ENCODE measurements around the gene NSG1. TPM values are rescaled to one million over a fixed set of nuclear protein-coding genes. Genes with fewer than 3 reads are reported as not detected.

NSG1 gene
- polyA plus RNA-seq, 1 of the 3 experiments (the other 2 are of a cell fraction): 11.4 TPM

GRCh38 chr4:4436244-4436823 lies 49.4 kb downstream of the NSG1 start:
- H3K27ac ChIP-seq (ENCODE audit: low read depth in 2 of 2, low read length in 1 of 2): no peak overlapping the region
- H3K9me3 ChIP-seq: no peaks in the 10 kb centered on the region
- H3K79me2 ChIP-seq (ENCODE audit: insufficient read depth): no peaks in the 10 kb centered on the region
- no peaks in the 10 kb centered on the region for H3F3A ChIP-seq (replicated peaks; ENCODE audit: insufficient read depth)
- H3K4me2 ChIP-seq: no peak overlapping the region
- ChIA-PET CTCF (interaction anchor here (1.4 kb wide), 1 partner anchor 11 kb away, joined by 3 read pairs; no protein-coding TSS in a partner anchor), POLR2A (no interaction called here)
- peaks cover 16 to 22% of the 10 kb centered on the region in 2 experiments for H3K36me3 ChIP-seq (replicated peaks in 1 of 2; ENCODE audit: control insufficient read depth in 1 of 2, insufficient read depth in 2 of 2, low read length in 1 of 2)
- H4K20me1 ChIP-seq (ENCODE audit: insufficient read depth): no peaks in the 10 kb centered on the region
- TF ChIP-seq RAD21 (IDR thresholded peaks at IDR 0.05; ENCODE audit: low read length): no peak
- no peak for TF ChIP-seq MXI1 (IDR thresholded peaks at IDR 0.05; ENCODE audit: low read depth, low read length)
- peaks cover 0 to 3% of the 10 kb centered on the region in 2 experiments; a peak in 1 of 4 replicates for H3K4me1 ChIP-seq (ENCODE audit: control insufficient read depth in 1 of 2, insufficient read depth in 2 of 2, low read depth in 1 of 2, low read length in 1 of 2)
- no peaks in the 10 kb centered on the region for H3K27me3 ChIP-seq (ENCODE audit: insufficient read depth)
- H3K9ac ChIP-seq: no peak overlapping the region
- DNase-seq: no peak
- no peaks in the 10 kb centered on the region for H3K9me2 ChIP-seq
- no peak overlapping the region for H2AFZ ChIP-seq (ENCODE audit: low read depth)
- 75% methylated on average over 2 of the region's 2 CpGs for WGBS (ENCODE audit: low lambda C conversion rate)
- H3K4me3 ChIP-seq (ENCODE audit: low read depth in 2 of 2, low read length in 1 of 2): no peak overlapping the region

- Histone ChIP-seq H3K27ac (ENCODE audit: low read depth in 2 of 2, low read length in 1 of 2) (no peak overlapping the region), H3K9me3 (no peaks in the 10 kb centered on the region), H3K36me3 (replicated peaks in 1 of 2; ENCODE audit: control insufficient read depth in 1 of 2, insufficient read depth in 2 of 2, low read length in 1 of 2) (peaks cover 16 to 17% of the 10 kb centered on the region in 2 experiments), H3K4me3 (ENCODE audit: low read depth in 2 of 2, low read length in 1 of 2) (no peak overlapping the region), H2AFZ (ENCODE audit: low read depth) (no peak overlapping the region), H3K4me2 (no peak overlapping the region), H3K27me3 (ENCODE audit: insufficient read depth) (no peaks in the 10 kb centered on the region), H3K4me1 (ENCODE audit: control insufficient read depth in 1 of 2, insufficient read depth in 2 of 2, low read depth in 1 of 2, low read length in 1 of 2) (peaks cover 0 to 3% of the 10 kb centered on the region in 2 experiments; a peak in 1 of 4 replicates), H3K79me2 (ENCODE audit: insufficient read depth) (no peaks in the 10 kb centered on the region), H3F3A (replicated peaks; ENCODE audit: insufficient read depth) (no peaks in the 10 kb centered on the region), H4K20me1 (ENCODE audit: insufficient read depth) (no peaks in the 10 kb centered on the region), H3K9ac (no peak overlapping the region), H3K9me2 (no peaks in the 10 kb centered on the region)
- CTCF ChIA-PET: no interaction called here
- TF ChIP-seq TCF12 (IDR thresholded peaks at IDR 0.05) (no peak), REST (IDR thresholded peaks at IDR 0.05; ENCODE audit: low read depth, low read length) (no peak), ELF1 (IDR thresholded peaks at IDR 0.05) (no peak), TAF1 (IDR thresholded peaks at IDR 0.05; ENCODE audit: borderline replicate concordance, low read depth, low read length) (no peak)
- DNase-seq: no peak
- 91% methylated on average over 9 of the region's 13 CpGs for WGBS (ENCODE audit: low lambda C conversion rate)
- POLR2A ChIA-PET: no interaction called here
Measured at GRCh38 chr4:4437798-4438470, 51.0 kb downstream of the NSG1 start.

GRCh38 chr4:4438891-4439290 lies 52.0 kb downstream of the NSG1 start:
- Histone ChIP-seq H4K20me1 (ENCODE audit: insufficient read depth) (no peaks in the 10 kb centered on the region), H3K4me2 (no peak overlapping the region), H3K27me3 (ENCODE audit: insufficient read depth) (no peaks in the 10 kb centered on the region), H3K36me3 (replicated peaks in 1 of 2; ENCODE audit: control insufficient read depth in 1 of 2, insufficient read depth in 2 of 2, low read length in 1 of 2) (peaks cover 13 to 16% of the 10 kb centered on the region in 2 experiments), H3K27ac (ENCODE audit: low read depth in 2 of 2, low read length in 1 of 2) (no peak overlapping the region), H3K9ac (no peak overlapping the region), H3K4me1 (ENCODE audit: control insufficient read depth in 1 of 2, insufficient read depth in 2 of 2, low read depth in 1 of 2, low read length in 1 of 2) (peaks cover 0 to 4% of the 10 kb centered on the region in 2 experiments; a peak in 2 of 4 replicates), H3F3A (replicated peaks; ENCODE audit: insufficient read depth) (no peaks in the 10 kb centered on the region), H3K79me2 (ENCODE audit: insufficient read depth) (no peaks in the 10 kb centered on the region), H2AFZ (ENCODE audit: low read depth) (no peak overlapping the region), H3K9me3 (no peaks in the 10 kb centered on the region), H3K4me3 (ENCODE audit: low read depth in 2 of 2, low read length in 1 of 2) (no peak overlapping the region), H3K9me2 (no peaks in the 10 kb centered on the region)
- ChIA-PET POLR2A (no interaction called here), CTCF (interaction anchor here (1.8 kb wide), 1 partner anchor 12 kb away, joined by 4 read pairs; no protein-coding TSS in a partner anchor)
- no peak for DNase-seq
- no peak for TF ChIP-seq REST (IDR thresholded peaks at IDR 0.05; ENCODE audit: low read depth, low read length)
- TF ChIP-seq CTCF (IDR thresholded peaks at IDR 0.05): no peak
- TF ChIP-seq EP300 (IDR thresholded peaks at IDR 0.05; ENCODE audit: borderline replicate concordance in 1 of 2, low read depth in 1 of 2, low read length in 1 of 2): no peak
- no peak for TF ChIP-seq TEAD4 (IDR thresholded peaks at IDR 0.05; ENCODE audit: borderline replicate concordance, insufficient read depth)
- TF ChIP-seq TAF1 (IDR thresholded peaks at IDR 0.05; ENCODE audit: borderline replicate concordance, low read depth, low read length): no peak
